K562 (cell line): ENCODE measurements around the gene PI4KA. TPM values are rescaled to one million over a fixed set of nuclear protein-coding genes. Genes with fewer than 3 reads are reported as not detected.

Experiments used
- CBFB ChIP-seq: sonication (generic); formaldehyde crosslinking; IDR thresholded peaks from 2 replicates; pipeline ENCODE4 v1.4.0; 2020; ENCODE audit warnings: mild to moderate bottlenecking, missing genetic modification reagents
- FOXA1 ChIP-seq: fragments of 450-650 bp; IDR thresholded peaks from 2 replicates; pipeline ENCODE4 v1.6.1; 2016; ENCODE audit warnings: mild to moderate bottlenecking, borderline replicate concordance
- ILK ChIP-seq: fragments of 450-650 bp; IDR thresholded peaks from 2 replicates; pipeline ENCODE4 v1.6.1; 2016; ENCODE audit warnings: missing genetic modification characterization, low read depth, mild to moderate bottlenecking, missing compliant biosample characterization, moderate library complexity, borderline replicate concordance
- JUND ChIP-seq, 2 experiments: IDR thresholded peaks; 2 replicates in 1 of 2; 3 replicates in 1 of 2; pipeline ENCODE4 v1.6.1; 2011; ENCODE audit warnings: borderline replicate concordance in 2 of 2, low read depth in 2 of 2, low read length in 2 of 2, improper control_type of control experiment in 1 of 2, missing biosample characterization in 1 of 2, missing genetic modification characterization in 1 of 2, missing genetic modification reagents in 1 of 2
- MXI1 ChIP-seq: IDR thresholded peaks from 2 replicates; pipeline ENCODE4 v1.6.1; 2011; ENCODE audit warnings: low read depth, mild to moderate bottlenecking, improper control_type of control experiment, low read length
- NRF1 ChIP-seq, 2 experiments: fragments of 450-650 bp; IDR thresholded peaks in 1 of 2; conservative IDR thresholded peaks in 1 of 2; 2 replicates each; pipeline ENCODE4 v1.6.1; 2014; ENCODE audit warnings: mild to moderate bottlenecking in 2 of 2
- POLR2B ChIP-seq: fragments of 450-650 bp; IDR thresholded peaks from 2 replicates; pipeline ENCODE4 v1.6.1; 2018; ENCODE audit warnings: low read depth; ENCODE audit not compliant: partially characterized antibody
- POLR2H ChIP-seq: IDR thresholded peaks from 2 replicates; pipeline ENCODE4 v1.6.1; 2016; ENCODE audit warnings: missing genetic modification characterization, low read depth, mild to moderate bottlenecking, control low read depth, missing compliant biosample characterization, moderate library complexity
- POLR3A ChIP-seq: IDR thresholded peaks from 2 replicates; pipeline ENCODE4 v1.6.1; 2011; ENCODE audit warnings: borderline replicate concordance, mild to moderate bottlenecking, moderate library complexity; ENCODE audit not compliant: insufficient read length, insufficient read depth; ENCODE audit errors: extremely low read depth
- PPARD ChIP-seq: fragments of 250-450 bp; sonication (Bioruptor Pico); IDR thresholded peaks from 2 replicates; pipeline ENCODE4 v1.8.0; 2022; ENCODE audit warnings: inconsistent platforms, mild to moderate bottlenecking, moderate library complexity
- RB1 ChIP-seq: fragments of 450-650 bp; IDR thresholded peaks from 2 replicates; pipeline ENCODE4 v1.6.1; 2017; ENCODE audit warnings: low read depth, mild to moderate bottlenecking
- TFE3 ChIP-seq: fragments of 450-650 bp; formaldehyde crosslinking; IDR thresholded peaks from 2 replicates; pipeline ENCODE4 v1.4.0; 2020; ENCODE audit warnings: mild to moderate bottlenecking, mixed read lengths
- THRAP3 ChIP-seq: fragments of 450-650 bp; IDR thresholded peaks from 2 replicates; pipeline ENCODE4 v1.6.1; 2016; ENCODE audit warnings: mild to moderate bottlenecking, inconsistent platforms, borderline replicate concordance
- ZBTB1 ChIP-seq: sonication (generic); formaldehyde crosslinking; IDR thresholded peaks from 2 replicates; pipeline ENCODE4 v1.8.1; 2023; ENCODE audit warnings: missing genetic modification reagents, low read depth, mild to moderate bottlenecking, borderline replicate concordance
- ZBTB33 ChIP-seq: sonication (generic); formaldehyde crosslinking; IDR thresholded peaks from 2 replicates; pipeline ENCODE4 v1.8.1; 2023; ENCODE audit warnings: mild to moderate bottlenecking, missing genetic modification reagents
- ZNF121 ChIP-seq: sonication (generic); formaldehyde crosslinking; conservative IDR thresholded peaks from 2 replicates; pipeline ENCODE4 v1.8.0; 2022; ENCODE audit warnings: missing genetic modification reagents
- ZNF143 ChIP-seq: sonication (generic); formaldehyde crosslinking; IDR thresholded peaks from 2 replicates; pipeline ENCODE4 v1.9.0; 2022; ENCODE audit warnings: mild to moderate bottlenecking, missing genetic modification reagents
- polyA plus RNA-seq, 8 experiments: library from polyadenylated mRNA; depleted of rRNA in 4 of 8; stranded (reverse) in 5 of 8; unstranded in 3 of 8; fragments of >200 nt; fragmentation: Nextera tagmentation in 2 of 8; fragmentation: Illumina TruSeq in 1 of 8; extraction: Ambion mirVana in 2 of 8; extraction: Trizol in 1 of 8; gene quantifications; 2 replicates each; pipeline versions ENCODE4 v1.2.1 to v1.2.3, GENCODE V29; 2011 to 2014; ENCODE audit warnings: inconsistent platforms in 1 of 8, missing spikeins in 1 of 8
- total RNA-seq, 7 experiments: library from RNA; depleted of rRNA in 6 of 7; stranded (reverse); fragments of >200 nt in 6 of 7; fragmentation: Illumina TruSeq in 2 of 7; extraction: Trizol in 2 of 7; gene quantifications; 2 replicates each; pipeline versions ENCODE4 v1.2.1 to v1.2.3, GENCODE V29; 2011 to 2021; ENCODE audit warnings: low replicate concordance in 1 of 7
- TF ChIP-seq, protein P1 (sequence below): sonication (generic); formaldehyde crosslinking; IDR thresholded peaks from 2 replicates; pipeline ENCODE4 v1.8.0; 2022; ENCODE audit warnings: mild to moderate bottlenecking, missing genetic modification reagents
- TF ChIP-seq, protein P2 (sequence below): sonication (generic); formaldehyde crosslinking; IDR thresholded peaks from 2 replicates; pipeline ENCODE4 v1.8.0; 2022; ENCODE audit warnings: mild to moderate bottlenecking, low read depth, missing genetic modification reagents

Gene PI4KA
- total and polyA plus RNA-seq, 9 of the 15 experiments (the other 6 are each of a cell fraction or from before 2014, with no cell fraction given) = 7.3 to 187 (median 84.7) TPM

DNA sequence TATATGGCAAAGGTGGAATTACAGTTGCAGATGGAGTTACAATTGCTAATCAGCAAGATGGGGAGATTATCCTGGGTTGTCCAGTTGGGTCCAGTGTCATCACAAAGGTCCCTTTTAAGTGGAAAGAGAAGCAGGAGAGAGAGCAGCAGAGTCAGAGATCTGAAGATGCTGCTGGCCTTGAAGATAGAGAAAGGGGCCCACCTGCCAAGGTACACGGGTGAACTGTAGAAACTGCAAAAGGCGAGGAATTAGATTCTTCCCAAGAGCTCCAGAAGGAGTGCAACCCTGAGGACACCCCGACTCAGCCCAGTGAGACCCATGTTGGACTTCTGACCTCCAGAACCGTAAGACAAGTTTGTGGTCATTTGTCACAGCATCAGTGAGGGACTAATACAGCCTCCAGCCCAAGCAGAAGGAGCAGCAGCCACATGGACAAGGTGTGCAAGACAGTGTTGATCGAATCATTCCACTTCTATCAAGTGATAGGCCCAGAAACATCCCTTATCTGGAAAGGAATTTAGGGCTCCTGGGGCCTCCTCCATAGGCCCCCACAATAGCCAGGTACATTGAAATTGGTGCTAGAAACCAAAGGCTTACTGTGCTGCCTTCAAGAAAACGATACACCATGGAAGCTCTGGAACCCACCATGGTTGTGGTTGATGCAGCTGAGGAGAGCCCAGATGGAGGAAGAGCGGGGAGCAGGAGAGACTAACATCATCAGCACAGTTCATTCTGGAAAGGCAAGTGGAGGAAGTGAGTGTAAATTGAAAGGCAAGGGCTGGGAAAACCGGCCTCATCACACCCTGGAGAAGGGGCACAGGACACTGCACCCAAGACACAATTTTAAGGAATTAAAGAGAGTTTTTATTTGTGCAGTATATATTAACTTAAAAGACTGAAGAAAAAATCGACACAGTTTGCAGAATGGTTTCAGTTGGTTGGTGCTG lies 23.5 kb upstream of the PI4KA start (continued):
- no peak for TF ChIP-seq RB1
- no peak for TF ChIP-seq FOXA1
- no peak for TF ChIP-seq CBFB (CRISPR knock-in tag)
- no peak for TF ChIP-seq PPARD (CRISPR knock-in tag)
- TF ChIP-seq ZNF143 = no peak
- TF ChIP-seq, protein P1, sequence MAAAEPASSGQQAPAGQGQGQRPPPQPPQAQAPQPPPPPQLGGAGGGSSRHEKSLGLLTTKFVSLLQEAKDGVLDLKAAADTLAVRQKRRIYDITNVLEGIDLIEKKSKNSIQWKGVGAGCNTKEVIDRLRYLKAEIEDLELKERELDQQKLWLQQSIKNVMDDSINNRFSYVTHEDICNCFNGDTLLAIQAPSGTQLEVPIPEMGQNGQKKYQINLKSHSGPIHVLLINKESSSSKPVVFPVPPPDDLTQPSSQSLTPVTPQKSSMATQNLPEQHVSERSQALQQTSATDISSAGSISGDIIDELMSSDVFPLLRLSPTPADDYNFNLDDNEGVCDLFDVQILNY (CRISPR knock-in tag) = no peak
- TF ChIP-seq, protein P2, sequence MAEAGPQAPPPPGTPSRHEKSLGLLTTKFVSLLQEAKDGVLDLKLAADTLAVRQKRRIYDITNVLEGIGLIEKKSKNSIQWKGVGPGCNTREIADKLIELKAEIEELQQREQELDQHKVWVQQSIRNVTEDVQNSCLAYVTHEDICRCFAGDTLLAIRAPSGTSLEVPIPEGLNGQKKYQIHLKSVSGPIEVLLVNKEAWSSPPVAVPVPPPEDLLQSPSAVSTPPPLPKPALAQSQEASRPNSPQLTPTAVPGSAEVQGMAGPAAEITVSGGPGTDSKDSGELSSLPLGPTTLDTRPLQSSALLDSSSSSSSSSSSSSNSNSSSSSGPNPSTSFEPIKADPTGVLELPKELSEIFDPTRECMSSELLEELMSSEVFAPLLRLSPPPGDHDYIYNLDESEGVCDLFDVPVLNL (CRISPR knock-in tag) = no peak
- TF ChIP-seq POLR2B = no peak
- TF ChIP-seq JUND (IDR thresholded peaks at IDR 0.05; ENCODE audit: borderline replicate concordance, low read depth, low read length) = no peak
- TF ChIP-seq JUND (tag; IDR thresholded peaks at IDR 0.05; ENCODE audit: borderline replicate concordance, low read depth, low read length) = no peak
- no peak for TF ChIP-seq POLR3A
- no peak for TF ChIP-seq ILK (tag)
- TF ChIP-seq NRF1 (conservative IDR thresholded peaks at IDR 0.05 in 1 of 2, IDR thresholded peaks at IDR 0.05 in 1 of 2) = no peak
- no peak for TF ChIP-seq ZNF121
- TF ChIP-seq MXI1 = no peak
- no peak for TF ChIP-seq ZBTB1 (CRISPR knock-in tag)
- no peak for TF ChIP-seq THRAP3
- no peak for TF ChIP-seq ZBTB33 (CRISPR knock-in tag)
- no peak for TF ChIP-seq POLR2H (tag)
- no peak for TF ChIP-seq TFE3 (CRISPR knock-in tag)
